Measurements from ENCODE around the gene MYO3B.
"Not testable (repeated sequence)": the region's sequence is repeated elsewhere in the genome, so short reads cannot be mapped to it uniquely, and the experiment has no call there.

MYO3B gene

GRCh38 chr2:170665743-170666142, 487.8 kb downstream of the MYO3B start:
- ChIA-PET POLR2A (no interaction called here), CTCF (no interaction called here)
- TF ChIP-seq CTCF (IDR thresholded peaks at IDR 0.05; ENCODE audit: control extremely low read depth, extremely low read depth, low read depth, missing control alignments), result no peak
- no peak for DNase-seq (ENCODE audit: extremely low spot score)

DNA sequence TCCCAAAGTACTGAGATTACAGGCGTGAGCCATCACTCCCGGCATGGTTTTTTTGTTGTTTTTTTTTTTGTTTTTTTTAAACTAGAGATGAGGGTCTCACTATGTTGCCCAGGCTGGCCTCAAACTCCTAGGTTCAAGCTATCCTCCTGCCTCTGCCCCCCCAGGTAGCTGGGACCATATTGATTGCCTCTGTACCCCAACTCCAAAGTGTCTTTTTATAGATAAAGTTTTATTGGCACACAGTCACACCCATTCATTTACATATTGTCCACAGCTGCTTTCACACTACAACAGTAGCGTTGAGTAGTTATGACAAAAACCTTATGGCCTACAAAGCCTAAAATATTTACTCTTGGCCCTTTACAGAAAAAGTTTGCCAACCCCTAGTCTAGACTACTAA, 492.0 kb downstream of the MYO3B start:
- no peak for TF ChIP-seq CTCF (IDR thresholded peaks at IDR 0.05; ENCODE audit: control extremely low read depth, extremely low read depth, low read depth, missing control alignments)
- DNase-seq (ENCODE audit: extremely low spot score), result no peak
- POLR2A ChIA-PET, result no interaction called here
- CTCF ChIA-PET, result no interaction called here

GRCh38 chr2:170670651-170671050, 492.7 kb downstream of the MYO3B start:
- ChIA-PET POLR2A (no interaction called here), CTCF (interaction anchor here (1.0 kb wide), 1 partner anchor 13 kb away, joined by 3 read pairs; no protein-coding TSS in a partner anchor)
- TF ChIP-seq CTCF (IDR thresholded peaks at IDR 0.05; ENCODE audit: control extremely low read depth, extremely low read depth, low read depth, missing control alignments), result no peak
- DNase-seq (ENCODE audit: extremely low spot score), result no peak

DNA sequence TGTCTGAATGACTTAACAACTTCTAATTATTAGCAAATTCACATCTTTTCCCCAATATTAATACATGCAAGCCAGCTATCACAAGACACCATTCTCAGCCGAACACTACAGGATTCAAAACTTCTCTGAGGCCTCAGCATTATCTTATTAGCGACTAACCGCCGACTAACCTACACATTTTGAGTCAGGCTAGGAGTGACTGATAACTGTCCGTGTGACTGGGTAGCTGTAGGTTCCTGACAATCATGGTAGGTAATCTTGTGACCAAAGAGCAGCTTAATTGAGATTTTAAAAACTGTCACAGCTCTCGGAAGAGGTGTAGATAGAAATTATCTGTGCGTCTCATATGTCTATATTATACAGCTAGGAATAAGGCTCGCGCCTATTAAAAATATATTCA, 493.1 kb downstream of the MYO3B start:
- TF ChIP-seq CTCF (IDR thresholded peaks at IDR 0.05; ENCODE audit: control extremely low read depth, extremely low read depth, low read depth, missing control alignments), result no peak
- no peak for DNase-seq (ENCODE audit: extremely low spot score)
- POLR2A ChIA-PET, result no interaction called here
- CTCF ChIA-PET, result interaction anchor here (1.0 kb wide), 1 partner anchor 13 kb away, joined by 3 read pairs; no protein-coding TSS in a partner anchor

GRCh38 chr2:170674282-170674681, 496.3 kb downstream of the MYO3B start:
- POLR2A ChIA-PET, CTCF ChIA-PET: not testable (repeated sequence)

GRCh38 chr2:170675701-170676100, 497.8 kb downstream of the MYO3B start:
- CTCF ChIA-PET, result no interaction called here
- POLR2A ChIA-PET, result no interaction called here
- no peak for TF ChIP-seq CTCF (IDR thresholded peaks at IDR 0.05; ENCODE audit: control extremely low read depth, extremely low read depth, low read depth, missing control alignments)
- no peak for DNase-seq (ENCODE audit: extremely low spot score)

More at GRCh38 chr2:170674282-170674681, 496.3 kb downstream of the MYO3B start:
- not testable (repeated sequence) for DNase-seq (ENCODE audit: extremely low spot score)

GRCh38 chr2:170679607-170680079, 501.7 kb downstream of the MYO3B start:
- TF ChIP-seq CTCF (IDR thresholded peaks at IDR 0.05; ENCODE audit: control extremely low read depth, extremely low read depth, low read depth, missing control alignments), result no peak
- no peak for DNase-seq (ENCODE audit: extremely low spot score)
- ChIA-PET CTCF (interaction anchor here (1.0 to 1.4 kb wide), 4 partner anchors 18 to 272 kb away, joined by 3 read pairs; no protein-coding TSS in a partner anchor), POLR2A (no interaction called here)
